ENCODE data around the gene ERG.

Gene ERG

DNA sequence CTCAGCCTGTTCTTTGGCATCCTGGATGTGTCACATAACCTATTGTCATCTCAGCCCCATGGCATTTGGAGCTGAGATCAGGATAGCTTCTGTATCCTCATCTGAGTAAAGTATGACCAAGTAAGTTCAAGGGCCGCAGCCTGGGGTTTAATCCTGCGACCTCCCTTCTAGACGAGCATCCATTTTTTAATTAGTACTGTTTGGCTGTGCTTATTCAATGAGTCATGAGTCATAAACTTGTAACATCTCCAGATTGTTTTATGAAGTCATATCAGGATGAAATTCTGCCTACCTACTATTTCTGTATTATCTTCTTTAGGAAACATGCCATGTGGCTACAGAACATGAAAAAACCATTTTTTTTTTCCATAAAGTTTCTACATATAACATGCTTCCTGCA, 119.1 kb downstream of the ERG start:
- no peak overlapping the region for H3K4me3 ChIP-seq
- no peak overlapping the region for H3K27ac ChIP-seq
- no peak for DNase-seq (ENCODE audit: low spot score)
- TF ChIP-seq CTCF (IDR thresholded peaks at IDR 0.05) = no peak

- DNase-seq (ENCODE audit: low spot score) = no peak
- peak overlapping the region in 1 of 2 donors; percentile 39 for H3K27ac ChIP-seq
Measured at GRCh38 chr21:38377165-38378088, 120.8 kb downstream of the ERG start.

GRCh38 chr21:38376693-38377092, 121.6 kb downstream of the ERG start:
- no peak for TF ChIP-seq CTCF (IDR thresholded peaks at IDR 0.05)
- peak overlapping the region in 1 of 2 donors; percentile 10 for H3K27ac ChIP-seq
- no peak for DNase-seq (ENCODE audit: low spot score)
- peak overlapping the region; percentile 14 for H3K4me3 ChIP-seq

More at GRCh38 chr21:38377165-38378088, 120.8 kb downstream of the ERG start:
- H3K4me3 ChIP-seq = no peak overlapping the region
- TF ChIP-seq CTCF (IDR thresholded peaks at IDR 0.05) = no peak

- no peak for TF ChIP-seq CTCF (IDR thresholded peaks at IDR 0.05)
- H3K27ac ChIP-seq = peak overlapping the region in 1 of 2 donors; percentile 10
- peak overlapping the region; percentile 14 for H3K4me3 ChIP-seq
- no peak for DNase-seq (ENCODE audit: low spot score)
Measured at GRCh38 chr21:38376235-38376634, 122.0 kb downstream of the ERG start.

DNA sequence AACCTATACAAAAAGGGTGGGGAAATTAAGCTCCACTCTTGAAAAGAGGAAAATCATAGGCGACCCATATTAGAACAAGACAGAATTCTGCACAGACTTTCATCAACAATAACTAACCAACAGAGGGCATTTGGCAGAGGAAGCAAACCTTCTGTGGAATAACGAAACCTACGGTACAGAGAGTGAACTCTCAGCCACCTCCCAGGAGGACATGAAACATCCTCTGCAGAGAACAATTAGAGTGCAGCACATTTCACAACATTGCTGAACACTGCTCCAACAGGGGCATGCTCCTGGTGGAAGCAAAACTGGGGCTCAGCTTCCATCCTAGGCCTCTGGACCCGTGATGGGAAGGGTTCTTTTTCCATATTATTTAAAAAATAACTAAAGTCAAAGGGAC, 130.6 kb downstream of the ERG start:
- TF ChIP-seq CTCF (IDR thresholded peaks at IDR 0.05) = no peak
- no peak for DNase-seq (ENCODE audit: low spot score)
- H3K4me3 ChIP-seq = no peak overlapping the region
- H3K27ac ChIP-seq = no peak overlapping the region

- H3K27ac ChIP-seq = no peak overlapping the region
- no peak for TF ChIP-seq CTCF (IDR thresholded peaks at IDR 0.05)
- no peak overlapping the region for H3K4me3 ChIP-seq
- DNase-seq (ENCODE audit: low spot score) = no peak
Measured at GRCh38 chr21:38365521-38365920, 132.8 kb downstream of the ERG start.

DNA sequence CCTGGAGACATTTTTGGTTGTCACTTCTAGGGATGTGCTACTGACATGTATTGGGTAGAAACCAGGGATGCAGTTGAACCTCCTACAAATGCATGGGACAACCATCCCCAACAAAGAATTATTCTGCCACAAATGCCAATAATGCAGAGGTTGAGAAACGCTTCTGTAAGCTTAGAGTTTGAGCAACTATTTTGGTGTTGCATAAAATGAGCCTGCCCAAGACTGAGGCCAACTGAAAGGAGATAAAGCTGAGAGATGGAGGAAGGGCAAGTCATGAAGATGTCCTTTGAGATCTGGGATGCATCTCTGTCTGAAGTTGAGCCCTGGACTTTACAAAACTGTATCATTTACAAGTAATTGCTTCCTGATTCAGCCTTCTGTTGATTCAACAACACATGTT, 134.6 kb downstream of the ERG start:
- no peak overlapping the region for H3K4me3 ChIP-seq
- no peak overlapping the region for H3K27ac ChIP-seq
- TF ChIP-seq CTCF (IDR thresholded peaks at IDR 0.05) = no peak
- no peak for DNase-seq (ENCODE audit: low spot score)
